Stimulated activated CD4-positive, alpha-beta T cell treated with anti-CD3 and anti-CD28 coated beads, TNF-alpha, amount 100 ng/mL, for 1 hour (primary cell): ENCODE data around the gene DNAJC21.

Experiments
- DNase-seq, 3 donors: peaks; one replicate each; pipeline ENCODE4 v3.0.0-alpha.2; 2020; ENCODE audit warnings: low read depth in 3 of 3, low spot score in 1 of 3

DNAJC21 gene

DNA sequence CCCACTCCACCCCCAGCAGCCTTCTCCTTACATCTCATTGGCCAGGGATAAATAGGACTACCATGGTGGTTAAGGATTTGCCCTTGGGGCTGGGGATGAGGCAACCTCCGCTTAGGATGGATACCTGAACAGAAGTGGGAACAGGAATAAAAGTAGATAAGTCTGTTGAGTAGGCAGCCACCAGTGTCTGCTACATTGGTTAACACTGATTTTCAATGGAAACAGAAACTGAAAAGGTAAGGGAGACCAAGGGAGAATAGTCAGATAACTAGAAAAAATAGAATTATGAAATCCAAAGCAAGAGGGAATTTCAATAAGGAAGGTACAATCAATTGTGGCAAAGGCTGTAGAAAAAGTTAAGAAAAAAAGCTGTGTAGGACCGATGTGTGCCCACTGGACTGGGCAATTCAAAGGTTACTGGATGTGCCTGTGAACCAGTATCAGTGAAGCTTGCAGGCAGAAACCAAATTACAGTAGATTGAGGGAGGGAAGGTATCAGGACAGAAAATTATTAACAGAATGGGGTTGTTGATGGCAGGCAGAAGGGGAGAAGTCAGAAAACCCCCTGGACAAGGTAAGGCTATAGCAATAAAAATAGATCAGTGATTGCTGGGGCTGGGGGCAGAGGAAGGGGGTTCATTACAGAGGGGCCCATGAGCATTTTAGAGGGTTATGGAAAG, 48.7 kb downstream of the DNAJC21 start:
- no peak for DNase-seq

GRCh38 chr5:34978681-34979080, 49.3 kb downstream of the DNAJC21 start:
- DNase-seq: no peak

- no peak for DNase-seq
These were observed 53.5 kb downstream of the DNAJC21 start for GRCh38 chr5:34982823-34983222.

DNA sequence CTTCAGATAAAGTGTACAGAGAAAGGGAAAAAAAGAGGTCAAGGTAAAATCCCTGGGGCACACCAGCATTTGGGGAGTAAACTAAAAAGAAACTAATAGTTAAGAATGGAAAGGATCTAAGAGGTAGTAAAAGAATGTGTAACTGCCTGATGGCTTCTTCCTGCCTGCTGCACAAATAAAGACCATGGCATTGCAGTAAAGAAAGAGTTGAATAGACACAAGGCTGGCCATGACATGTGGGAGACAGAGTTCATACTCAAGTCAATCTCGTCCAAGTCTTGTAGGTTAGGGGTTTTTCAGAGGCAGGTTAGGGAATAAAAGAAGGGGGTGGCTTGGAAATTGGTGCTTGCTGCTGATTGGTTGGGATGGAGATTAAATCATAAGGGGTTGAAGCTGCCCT, 57.6 kb downstream of the DNAJC21 start:
- DNase-seq: no peak

- DNase-seq: no peak
These were observed 62.3 kb downstream of the DNAJC21 start for GRCh38 chr5:34991486-34992238.

DNA sequence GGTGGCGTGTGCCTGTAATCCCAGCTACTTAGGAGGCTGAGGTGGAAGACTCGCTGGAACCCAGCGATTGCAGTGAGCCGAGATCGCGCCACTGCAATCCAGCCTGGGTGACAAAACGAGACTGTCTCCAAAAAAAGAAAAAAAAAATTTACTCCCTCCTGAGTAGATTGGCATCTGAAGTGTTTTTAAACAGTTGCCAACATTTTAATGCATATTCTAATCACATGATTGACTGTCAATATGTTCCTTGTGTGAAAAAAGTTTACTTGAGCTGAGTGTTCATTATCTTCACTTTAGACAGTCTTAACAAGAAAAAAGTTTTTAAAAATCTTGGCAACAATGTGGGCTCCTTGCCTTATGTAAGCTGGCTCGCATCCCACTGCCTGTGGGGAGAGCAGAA, 64.6 kb downstream of the DNAJC21 start:
- DNase-seq: no peak

GRCh38 chr5:34996261-34996660, 66.9 kb downstream of the DNAJC21 start:
- DNase-seq: no peak

GRCh38 chr5:34998058-34998789, 68.9 kb downstream of the DNAJC21 start:
- DNase-seq: no peak

GRCh38 chr5:35001842-35002241, 72.5 kb downstream of the DNAJC21 start:
- no peak for DNase-seq

DNA sequence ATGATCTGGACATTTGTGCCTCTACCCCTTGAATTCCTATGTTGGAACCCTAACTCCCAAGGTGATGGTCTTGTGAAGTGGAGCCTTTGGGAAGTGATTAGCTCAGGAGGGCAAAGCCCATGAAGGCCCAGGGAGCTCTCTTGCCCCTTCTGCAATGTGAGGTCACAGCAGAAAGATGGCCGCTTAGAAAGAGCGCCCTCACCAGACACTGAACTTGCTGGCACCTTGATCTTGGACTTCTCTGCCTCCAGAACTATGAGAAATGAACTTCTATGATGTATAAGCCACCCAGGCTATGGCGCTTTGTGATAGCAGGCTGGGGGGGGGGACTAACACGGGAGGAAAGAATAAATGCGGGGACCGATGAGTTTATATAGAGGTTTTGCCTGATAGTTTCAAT, 73.1 kb downstream of the DNAJC21 start:
- no peak for DNase-seq

DNA sequence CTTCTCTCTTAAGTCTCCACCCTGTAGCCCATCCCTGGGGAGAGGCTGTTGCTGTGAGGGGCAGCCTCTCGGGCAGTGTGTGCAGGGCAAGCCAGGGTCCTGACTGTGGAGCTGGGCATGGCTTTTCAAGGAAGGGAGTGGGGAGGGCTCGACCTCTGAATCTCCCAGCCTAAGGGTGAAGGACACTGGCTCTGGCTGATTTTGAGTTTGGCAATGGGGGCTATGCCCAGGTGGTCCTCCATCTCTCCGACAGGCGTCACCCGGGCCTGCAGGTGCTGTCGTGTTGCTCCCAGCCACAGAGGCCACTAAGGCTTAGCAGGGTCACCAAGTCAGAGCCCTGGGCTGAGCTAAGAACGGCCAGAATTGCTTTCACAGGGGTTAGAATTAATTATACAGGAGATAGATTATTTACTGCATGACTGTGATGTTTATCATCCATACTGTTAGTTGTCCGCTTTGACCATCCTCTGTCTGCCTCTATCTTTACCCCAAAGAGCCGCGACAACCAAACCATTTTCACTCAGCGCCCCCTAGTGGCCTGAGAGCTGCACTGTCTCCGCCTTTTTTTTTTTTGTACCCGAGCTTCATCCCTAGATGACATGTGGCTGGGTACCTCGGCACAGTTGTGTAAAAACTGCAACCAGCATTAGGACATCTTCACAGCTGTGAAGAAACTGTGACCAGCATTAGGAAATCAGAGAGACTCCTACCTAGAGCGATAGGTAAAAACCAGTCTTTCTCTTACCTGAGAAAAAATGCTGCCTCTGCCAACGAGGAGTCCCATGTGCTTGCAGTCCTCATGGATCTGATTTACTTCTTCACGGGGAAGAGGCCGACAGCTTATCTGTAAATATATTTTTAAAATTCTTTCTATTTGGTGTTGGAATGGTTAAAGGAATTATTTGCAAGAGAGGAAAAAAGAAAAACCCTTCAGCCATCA, 73.9 kb downstream of the DNAJC21 start:
- DNase-seq: peak in 2 of 3 donors; percentile 3 to 47

DNA sequence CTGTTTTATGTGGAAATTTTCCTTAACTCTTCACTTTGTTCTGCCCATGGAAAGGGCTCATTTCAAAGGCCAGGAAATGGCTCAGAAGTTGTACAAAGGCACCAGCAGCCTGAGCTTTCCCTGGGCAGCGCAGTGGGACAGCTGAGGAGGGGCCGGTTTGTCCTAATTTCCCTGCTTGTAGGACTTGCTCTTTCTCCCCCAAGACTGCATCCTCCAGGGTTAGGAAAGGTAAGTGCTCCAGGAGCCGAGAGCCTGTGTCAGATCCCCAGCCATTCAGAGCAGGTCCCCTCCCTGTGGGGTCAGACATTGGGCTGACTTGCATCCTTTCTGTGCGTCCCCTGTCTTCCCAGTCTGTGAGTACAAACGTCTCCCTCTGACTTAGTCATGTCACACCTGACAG, 74.8 kb downstream of the DNAJC21 start:
- no peak for DNase-seq

- DNase-seq: no peak
These were observed 75.4 kb downstream of the DNAJC21 start for GRCh38 chr5:35004771-35005170.
